Loucy (cell line): ENCODE data around the gene NBPF9.
"Not testable (repeated sequence)": the region's sequence is repeated elsewhere in the genome, so short reads cannot be mapped to it uniquely, and the experiment has no call there.

ENCODE experiments used
- EZH2phosphoT487 ChIP-seq: fragments of 200-600 bp; IDR thresholded peaks from 2 replicates; pipeline ENCODE4 v1.6.1; 2018; ENCODE audit warnings: antibody characterized with exemption, mild to moderate bottlenecking, moderate library complexity, borderline replicate concordance
- TF ChIP-seq, protein P1 (sequence below): fragments of 200-600 bp; sonication (generic); conservative IDR thresholded peaks from 2 replicates; pipeline ENCODE4 v1.5.1; 2014; ENCODE audit warnings: mild to moderate bottlenecking, antibody characterized with exemption, low read length

DNA sequence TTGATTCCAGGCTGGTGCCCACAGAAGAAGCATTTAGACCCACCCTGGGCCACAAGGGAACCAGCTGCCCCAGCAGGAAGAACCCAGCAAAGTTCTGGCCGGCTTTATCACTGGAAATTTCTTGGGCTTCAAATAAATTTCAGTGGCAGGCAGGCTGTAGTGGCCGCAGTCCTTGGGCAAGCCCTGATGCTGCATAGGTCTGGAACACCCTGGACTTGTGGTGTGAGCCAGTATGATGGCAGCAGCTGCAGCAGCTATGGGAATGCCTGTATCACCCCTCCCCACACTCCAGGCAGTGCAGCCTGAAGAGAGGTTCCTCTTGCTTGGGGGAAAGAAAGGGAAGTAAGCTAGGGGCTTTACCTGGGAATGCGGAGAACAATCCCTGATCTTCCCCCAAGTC lies 69.4 kb downstream of the NBPF9 start:
- TF ChIP-seq, protein P1, sequence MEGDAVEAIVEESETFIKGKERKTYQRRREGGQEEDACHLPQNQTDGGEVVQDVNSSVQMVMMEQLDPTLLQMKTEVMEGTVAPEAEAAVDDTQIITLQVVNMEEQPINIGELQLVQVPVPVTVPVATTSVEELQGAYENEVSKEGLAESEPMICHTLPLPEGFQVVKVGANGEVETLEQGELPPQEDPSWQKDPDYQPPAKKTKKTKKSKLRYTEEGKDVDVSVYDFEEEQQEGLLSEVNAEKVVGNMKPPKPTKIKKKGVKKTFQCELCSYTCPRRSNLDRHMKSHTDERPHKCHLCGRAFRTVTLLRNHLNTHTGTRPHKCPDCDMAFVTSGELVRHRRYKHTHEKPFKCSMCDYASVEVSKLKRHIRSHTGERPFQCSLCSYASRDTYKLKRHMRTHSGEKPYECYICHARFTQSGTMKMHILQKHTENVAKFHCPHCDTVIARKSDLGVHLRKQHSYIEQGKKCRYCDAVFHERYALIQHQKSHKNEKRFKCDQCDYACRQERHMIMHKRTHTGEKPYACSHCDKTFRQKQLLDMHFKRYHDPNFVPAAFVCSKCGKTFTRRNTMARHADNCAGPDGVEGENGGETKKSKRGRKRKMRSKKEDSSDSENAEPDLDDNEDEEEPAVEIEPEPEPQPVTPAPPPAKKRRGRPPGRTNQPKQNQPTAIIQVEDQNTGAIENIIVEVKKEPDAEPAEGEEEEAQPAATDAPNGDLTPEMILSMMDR: not testable (repeated sequence)
- TF ChIP-seq EZH2phosphoT487: not testable (repeated sequence)
